NCI-H524 (cell line): Measurements from ENCODE around the gene GATA6.
A peak's percentile ranks its signal among the peaks of the same experiment; 100 is the strongest.

Experiments used
- DNase-seq, 2 experiments: peaks; one replicate each; lab custom pipeline; 2025; lab: John Stamatoyannopoulos, UW

The GATA6 gene

DNA sequence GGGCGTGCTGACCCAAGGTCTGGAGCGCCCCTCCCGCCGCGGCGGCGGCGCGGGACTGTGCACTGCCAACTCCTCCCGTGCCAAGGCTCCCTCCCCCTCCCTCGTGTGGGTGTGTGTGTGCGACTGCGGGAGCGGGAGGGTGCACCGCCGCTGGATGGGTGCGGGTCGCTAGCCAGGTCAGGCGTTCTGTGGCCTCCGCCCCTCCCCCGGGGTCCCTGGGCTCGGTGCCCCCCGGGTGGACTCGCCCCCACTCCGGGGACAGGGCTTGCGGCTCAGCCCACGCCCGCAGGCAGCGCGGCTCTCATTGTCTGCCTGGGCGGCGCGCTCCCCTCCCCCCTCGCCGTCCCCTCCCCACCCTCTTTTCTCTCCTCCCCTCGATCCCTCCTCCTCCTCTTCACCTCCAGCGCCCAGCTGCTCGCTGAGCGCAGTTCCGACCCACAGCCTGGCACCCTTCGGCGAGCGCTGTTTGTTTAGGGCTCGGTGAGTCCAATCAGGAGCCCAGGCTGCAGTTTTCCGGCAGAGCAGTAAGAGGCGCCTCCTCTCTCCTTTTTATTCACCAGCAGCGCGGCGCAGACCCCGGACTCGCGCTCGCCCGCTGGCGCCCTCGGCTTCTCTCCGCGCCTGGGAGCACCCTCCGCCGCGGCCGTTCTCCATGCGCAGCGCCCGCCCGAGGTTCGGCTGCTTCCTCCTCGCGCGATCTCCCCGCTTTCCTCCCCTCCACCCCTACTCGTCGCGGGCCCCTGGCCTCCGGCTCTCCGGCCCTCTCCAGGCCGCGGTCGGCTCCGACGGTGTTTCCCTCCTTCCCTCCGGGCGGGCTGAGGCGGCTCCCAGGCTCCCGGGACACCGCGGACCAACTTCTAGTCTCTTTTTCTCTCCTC, at the start of gene GATA6:
TSS of gene GATA6 (plus strand) at position 579 of the 878 bp plus-strand sequence. CDS start 1,556 bp downstream, outside the sequence.
- DNase-seq = peak; percentile 84 to 88

DNA sequence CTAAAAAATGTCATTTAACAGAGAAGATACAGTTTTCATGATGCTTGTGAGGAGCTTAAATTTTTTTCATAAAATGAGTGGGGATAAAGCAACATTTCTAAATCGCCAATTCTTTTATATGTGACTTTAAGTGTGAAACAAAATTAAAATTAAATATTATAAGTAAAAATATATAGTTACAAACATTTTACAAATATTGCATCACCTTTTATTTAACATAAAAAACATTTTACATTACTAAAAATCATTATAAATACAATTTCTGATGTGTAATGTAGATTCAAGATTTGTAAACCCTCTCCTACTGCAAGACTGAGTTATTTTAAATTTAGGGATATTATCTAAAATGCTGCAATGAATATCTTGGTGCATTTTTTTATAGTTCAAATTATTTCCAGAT, 44.4 kb upstream of the GATA6 start:
- DNase-seq = no peak

DNA sequence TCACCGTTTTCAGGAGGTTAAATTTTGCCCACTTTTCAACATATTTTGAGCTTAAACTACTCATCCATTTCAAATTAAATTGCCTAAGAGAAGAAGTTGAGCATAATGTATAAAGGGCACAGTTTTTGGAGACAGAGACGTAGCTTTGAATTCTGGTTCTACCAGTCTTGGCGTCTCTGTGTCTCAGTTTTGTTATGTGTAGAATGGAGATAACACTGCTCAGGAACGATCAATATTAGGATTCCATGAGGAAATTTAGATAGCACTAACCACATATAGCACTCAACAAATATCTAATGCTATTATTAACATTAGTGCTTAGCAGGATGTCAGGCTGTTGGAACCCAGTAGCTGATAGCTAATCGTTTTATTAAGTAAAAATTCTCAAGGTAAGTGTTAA, 40.4 kb upstream of the GATA6 start:
- DNase-seq = no peak

DNA sequence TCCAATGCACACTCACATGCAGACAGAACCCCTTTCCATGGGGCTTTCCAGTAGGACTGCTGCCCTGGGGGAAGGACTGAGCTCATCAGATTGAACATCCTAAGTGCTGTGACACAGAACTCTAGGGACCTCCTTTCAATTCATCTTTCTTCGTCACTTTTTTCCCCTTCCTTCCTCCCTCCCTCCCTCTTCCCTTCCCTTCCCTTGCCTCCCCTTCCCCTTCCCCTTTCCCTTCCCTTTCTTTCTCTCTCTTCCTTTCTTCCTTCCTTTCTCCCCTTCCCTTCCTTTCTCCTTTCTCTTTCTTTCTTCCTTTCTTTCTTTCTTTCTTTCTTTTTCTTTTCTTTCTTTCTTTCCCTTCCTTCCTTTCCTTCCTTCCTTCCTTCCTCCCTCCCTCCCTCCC, 39.6 kb upstream of the GATA6 start:
- no peak for DNase-seq

DNA sequence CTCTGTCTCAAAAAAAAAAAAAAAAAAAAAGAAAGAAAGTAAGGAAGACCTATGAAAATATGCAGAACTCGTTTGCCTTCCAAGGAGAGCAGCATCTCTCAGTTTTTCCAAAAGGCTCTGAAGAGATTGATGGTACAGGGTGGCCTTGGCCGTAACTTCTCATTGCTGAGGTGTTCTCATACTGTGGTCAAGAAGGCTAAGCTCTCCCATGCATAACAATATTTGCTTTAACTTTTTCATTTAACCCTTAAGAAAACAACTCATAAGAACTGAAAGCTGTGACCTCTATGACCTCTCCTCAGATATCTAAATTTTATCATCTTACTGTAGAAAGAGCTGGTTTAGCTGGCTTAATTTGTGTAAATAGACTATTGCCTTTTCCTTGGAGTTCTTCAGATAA, 37.1 kb upstream of the GATA6 start:
- no peak for DNase-seq

DNA sequence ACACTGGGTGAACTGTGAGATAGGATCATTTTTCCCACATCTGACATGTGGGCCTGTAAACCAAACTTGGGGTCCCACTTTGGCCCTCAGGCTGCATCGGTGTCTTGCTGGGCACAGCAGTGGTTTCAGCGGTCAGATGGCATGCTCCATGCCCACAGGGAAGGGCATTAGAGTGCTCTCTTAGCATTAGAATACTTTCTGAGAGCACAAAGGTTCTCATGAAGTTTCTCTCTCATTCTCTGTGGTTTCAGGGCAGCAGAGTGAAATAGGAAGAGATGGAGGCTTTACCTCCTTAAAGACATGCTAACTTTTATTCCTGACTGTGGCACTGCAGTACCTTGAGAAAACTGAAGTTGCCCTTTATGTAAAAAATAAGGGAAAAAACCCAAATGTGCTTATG, 36.6 kb upstream of the GATA6 start:
- DNase-seq = no peak

DNA sequence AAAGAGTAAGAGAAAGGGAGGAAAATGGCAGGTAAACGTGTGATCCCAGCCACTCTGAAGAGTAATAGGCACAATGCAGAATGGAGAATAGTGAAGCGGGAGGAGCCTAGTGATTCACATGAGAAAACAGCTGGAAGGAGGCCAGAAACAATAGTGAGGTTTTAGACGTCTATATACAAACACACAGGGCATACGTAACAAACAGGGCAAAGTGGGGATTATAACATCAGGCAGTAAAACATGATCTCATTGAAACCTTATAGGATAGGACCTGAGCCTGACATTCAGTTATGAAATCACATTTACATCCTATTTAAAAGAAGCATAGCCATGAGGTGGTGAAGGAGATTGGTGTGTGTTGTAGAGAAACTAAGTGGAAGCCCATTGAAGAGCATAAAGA, 33.0 kb upstream of the GATA6 start:
- no peak for DNase-seq

DNA sequence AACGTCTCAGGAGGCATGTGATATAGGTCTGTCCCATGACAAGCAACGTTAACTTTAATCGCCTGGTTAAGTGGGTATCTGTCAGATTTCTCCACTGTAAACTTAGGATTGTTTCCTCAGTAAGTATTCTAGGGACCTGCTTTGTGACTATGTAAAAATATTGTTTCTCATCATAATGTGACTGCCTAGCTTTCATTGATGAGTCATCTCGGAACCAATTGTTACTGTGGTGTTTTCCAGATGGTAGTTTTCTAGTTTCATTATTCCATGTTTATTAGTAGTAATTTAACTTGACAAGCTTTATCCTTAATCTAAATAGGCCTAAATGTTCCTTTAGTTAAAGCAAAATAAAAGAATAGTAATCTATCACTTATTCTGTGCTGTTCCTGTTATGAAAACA, 28.2 kb upstream of the GATA6 start:
- DNase-seq = no peak

DNA sequence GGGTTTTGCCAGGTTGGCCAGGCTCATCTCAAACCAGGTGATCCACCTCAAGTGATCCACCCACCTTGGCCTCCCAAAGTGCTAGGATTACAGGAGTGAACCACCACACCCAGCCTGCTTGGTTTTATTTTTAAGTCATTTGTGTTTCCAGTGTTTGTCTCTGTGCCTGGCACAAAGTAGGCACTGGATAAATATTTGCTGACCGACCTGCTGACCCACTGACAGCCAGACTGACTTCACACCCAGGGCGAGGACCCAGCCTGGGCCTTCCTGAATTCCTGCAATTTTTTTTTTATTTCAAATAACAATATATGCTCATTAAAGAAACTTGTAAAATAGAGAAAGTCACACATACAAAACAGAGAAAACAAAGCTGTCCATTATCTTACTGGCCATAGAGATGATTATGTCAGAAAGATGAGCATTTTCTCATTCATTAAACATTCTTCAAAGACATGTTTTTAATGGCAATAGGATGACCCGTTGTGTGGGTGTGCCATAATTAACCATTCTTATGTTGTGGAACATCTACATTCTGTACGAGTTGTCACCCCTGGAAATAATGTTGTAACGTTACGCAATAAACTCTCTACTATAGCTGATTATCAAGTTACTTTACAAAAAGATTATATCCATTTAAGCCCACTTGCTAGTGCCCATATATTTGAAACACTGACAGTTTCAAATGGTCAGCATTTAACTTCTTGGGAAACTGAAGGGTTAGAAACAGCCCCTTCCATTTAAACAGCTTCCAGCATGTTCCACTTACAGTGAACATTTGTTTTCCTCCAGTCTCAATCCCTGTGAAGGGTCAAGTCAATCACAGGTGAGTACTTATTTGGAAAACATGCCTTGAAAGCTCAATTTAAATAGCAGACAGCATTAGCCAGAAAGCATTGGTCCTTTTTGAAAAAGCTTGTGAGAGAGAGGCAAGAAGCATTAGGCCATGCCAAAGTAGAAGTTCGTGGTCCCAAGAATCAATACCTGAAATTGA, 25.7 kb upstream of the GATA6 start:
- no peak for DNase-seq

DNA sequence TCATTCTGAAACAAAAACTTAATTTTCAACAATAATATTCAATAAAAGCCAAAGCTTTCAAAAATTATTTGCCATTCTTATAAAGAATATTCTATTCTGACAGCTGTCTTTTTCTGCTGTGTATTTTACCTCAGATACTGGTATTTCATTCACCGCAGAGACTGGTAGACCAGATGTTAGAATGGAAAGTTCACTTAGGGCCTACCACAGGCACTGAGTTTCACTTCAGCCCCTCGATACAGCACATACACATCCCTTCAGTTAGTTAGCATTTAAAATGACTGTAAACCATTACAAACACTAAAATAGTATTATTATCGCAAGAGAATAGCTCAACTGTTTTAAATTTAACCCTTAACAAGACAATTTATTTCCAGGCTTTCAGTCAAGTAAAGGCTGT, 24.2 kb upstream of the GATA6 start:
- no peak for DNase-seq

DNA sequence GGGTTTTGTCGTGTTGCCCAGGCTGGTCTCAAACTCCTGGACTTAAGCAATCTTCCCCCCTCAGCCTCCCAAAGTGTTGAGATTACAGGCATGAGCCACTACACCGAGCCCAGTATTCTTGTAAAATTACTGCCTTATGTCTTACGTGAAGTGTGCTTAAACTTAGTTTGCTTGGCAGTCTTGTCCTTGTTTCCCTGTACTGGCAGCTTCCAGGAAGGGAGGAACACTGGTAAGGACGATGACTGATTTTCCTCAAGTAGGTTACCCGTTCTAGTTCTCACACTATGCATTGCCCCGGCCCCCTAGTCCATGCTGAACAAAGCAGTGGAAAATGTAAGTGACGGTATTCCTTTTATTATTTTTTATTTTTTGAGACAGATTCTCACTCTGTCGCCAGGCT, 19.7 kb upstream of the GATA6 start:
- DNase-seq = no peak

DNA sequence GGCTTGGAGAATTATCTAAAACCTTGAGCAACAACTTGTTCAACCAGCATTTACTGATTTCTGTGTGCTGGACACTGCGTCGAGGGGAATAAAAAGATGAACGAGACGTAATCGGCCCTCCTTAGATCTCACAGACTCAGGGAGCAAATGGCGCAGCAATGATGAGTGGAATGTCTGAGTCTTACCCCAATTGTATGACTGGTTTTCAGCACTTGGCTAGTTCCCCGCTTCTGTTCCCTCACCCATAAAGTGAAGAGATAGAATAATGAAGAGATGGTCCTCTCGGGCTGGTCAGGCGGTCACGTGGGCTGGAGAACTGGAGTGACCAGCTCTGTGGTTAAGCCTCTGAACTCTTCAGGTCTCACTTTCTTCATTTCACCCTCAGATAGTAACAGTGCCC, 17.3 kb upstream of the GATA6 start:
- no peak for DNase-seq

DNA sequence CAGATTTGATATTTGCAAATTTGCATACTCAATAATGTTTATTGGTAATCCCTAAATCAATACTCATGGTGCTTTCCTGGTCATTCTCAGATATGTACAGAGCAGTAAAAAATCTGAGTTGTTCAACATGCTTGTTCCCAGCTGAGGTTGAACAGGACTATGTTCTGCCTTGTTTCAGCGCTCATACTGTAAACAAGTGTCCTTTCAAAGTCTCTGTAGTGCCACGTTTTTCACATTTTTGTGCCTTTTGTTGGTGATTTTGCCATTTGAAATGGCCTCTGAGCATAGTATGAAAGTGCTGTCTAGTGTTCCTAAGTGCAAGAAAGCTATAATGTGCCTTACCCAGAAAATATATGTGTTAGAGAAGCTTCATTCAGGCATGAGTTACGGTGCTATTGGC, 16.0 kb upstream of the GATA6 start:
- DNase-seq = no peak

DNA sequence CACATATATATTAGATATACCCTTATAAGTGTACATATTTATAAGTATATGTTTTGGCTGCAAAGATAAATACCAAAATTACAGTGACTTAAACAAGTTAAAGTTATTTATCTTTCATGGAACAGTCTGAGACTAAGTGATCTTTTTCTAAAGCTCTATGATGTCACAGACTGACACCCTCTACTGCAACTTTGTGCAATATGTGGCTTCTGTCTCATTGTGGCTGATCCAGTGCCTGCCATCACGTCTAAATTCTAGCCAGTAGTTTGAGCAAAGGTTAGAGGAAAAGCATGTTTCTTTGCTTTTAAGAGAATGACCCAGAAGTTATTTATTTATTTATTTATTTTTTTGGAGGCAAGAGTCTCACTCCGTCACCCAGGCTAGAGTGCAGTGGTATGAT, 13.8 kb upstream of the GATA6 start:
- no peak for DNase-seq

DNA sequence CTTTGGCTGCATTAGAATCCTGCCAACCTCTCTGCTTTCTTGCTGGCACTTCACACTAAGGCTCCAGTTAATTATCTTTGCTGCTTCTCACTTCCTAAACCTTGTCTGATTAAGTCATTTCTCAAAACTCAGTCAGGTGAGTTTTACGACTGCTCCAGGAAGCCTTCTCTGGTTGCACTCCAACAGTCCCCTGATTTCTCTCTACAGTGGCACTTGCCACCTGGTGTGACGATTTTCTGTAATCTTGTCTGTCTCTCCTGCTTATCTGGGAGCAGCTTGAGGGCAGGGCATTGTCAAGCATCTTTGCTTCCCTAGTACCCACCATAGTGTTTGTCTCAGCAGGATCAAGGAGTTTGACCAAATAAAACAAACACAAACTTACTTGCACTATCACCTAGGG, 10.4 kb upstream of the GATA6 start:
- DNase-seq = peak in 1 of 2 experiments; percentile 4

DNA sequence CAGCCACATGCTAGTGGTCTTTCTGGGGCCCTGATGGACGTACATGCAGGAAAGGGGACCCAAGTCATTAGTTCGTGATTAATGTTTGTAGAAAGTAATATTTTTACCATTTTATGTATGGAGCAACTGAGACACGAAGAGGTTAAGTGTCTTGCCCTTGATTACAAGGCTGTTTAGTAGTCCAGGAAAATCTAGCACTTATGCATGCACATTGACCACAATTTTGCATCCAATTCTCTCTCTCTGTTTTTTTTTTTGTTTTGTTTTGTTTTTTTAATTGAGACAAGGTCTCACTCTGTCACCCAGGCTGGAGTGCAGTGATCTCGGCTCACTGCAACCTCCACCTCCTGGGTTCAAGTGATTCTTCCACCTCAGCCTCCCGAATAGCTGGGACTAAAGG, 8.3 kb upstream of the GATA6 start:
- DNase-seq = no peak

DNA sequence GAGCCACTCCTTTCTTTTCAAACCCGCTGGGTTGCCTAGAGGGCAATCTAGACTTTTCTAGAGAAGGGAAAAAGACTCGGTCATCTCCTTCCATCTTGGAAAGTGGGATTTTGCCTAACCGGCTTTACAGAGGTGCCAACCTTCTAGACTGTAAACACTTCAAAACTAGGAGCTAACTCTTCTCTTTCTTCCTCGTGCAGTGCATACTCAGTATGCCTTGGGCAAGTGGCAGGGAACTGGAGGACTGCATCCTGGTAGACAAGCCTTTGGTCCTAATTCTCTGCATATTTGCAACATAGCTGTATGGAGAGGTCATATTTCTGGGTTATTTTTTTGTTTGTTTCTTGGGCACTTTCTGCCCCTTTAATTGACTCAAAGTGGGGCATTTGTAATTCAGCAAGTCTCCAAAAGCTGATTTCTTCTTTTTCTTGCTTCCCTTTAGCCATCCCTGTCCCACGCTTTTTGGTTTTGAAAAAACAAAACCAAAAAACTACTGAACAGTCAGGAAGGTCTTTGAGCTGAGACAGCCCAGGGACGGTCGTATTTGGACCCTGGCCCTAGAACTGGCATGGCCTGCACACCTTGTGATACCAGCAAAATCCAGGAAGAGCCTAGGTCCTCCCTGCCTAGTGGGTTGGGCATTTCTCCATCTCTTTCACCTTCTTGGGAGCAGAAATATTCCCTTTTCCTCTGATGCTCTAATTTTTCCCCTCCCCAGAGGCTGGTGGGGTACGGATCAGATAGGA, 5.8 kb upstream of the GATA6 start:
- DNase-seq = no peak

DNA sequence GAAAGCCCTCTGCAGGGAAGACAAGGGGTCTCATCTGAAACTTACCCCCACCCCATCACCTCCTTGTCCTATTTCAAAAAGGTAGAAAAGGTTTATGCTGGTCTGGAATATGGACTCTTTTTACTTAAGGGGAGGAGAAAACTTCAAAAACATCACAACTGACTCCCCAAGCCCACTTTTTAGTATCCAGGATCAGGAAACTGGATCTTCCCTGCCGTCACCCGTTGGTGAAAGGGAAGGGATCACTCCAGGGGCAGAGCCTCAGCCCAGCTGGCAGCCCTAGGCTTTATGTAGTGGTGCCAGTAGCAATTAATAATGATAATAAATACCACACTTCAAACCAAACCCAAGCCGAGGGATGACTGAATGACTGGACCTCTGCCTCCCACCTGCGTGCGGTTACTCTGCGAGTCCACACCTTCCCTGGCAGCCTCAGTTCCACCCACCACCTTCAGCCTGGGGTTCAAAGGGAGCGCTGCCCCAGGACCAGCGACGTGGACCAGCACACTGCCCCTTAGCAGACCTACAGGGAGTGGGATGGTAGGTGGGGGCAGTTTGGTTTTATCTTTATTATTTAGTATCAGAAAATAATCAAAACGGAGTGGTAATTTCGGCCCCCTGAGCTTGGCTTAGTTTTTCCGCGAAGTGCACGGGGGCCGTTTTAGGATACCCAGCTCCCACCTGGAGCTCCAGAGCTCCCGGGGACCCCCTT, 4.9 kb upstream of the GATA6 start:
- DNase-seq = no peak

DNA sequence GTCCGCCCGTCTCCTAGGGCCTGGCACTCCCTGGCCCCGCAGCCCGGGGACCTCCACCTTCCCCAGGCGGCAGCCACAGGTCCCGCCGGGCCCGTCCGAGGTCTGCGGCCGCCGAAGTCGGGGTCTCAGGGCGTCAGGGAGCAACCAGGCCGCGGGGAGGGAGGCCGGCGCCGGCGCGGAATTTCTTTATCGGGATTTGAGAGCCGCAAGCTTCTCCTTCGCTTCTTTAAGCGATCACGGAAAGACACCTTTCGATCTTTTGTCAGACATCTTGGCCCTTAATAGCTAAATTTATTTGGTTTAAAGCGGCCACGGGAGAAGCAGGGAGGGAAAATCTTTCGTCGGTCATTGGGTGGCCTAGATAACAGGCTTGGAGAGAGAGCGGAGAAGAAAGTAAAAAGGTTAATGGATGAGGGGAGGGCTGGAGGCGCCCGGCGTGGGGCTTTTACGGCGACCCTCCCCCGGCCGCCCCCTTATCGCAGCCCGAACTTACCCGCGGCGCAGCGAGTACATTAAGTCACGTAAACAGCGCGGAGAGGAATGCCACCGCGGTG, 4.3 kb upstream of the GATA6 start:
- peak in 1 of 2 experiments; percentile 4 for DNase-seq

DNA sequence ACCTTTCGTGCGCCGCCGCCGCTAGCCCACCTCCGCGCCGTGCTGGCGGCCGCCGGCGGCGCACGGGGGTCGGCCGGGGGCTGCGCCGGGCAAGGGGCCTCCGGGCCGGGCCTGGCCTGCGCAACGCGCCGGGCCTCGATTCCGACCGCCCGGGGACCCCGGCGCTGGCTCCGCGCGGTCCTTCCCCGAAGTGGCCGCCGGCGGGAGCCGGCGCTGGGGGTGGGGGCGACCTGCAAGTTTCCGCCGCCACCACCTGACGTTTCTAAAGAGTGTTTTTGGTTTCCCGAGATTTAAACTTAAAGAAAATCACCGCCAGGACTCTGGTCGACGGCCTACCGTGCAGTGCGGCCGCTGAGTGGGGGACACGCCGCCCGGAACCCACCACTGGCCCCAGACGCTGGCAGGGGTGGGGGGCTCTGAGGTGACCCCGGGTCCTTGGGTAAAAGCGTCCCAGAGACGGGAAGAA, 3.8 kb upstream of the GATA6 start:
- no peak for DNase-seq
